LHCN-M2 (cell line): Measurements from ENCODE around the gene ZNG1B. TPM values are rescaled to one million over a fixed set of nuclear protein-coding genes. Genes with fewer than 3 reads are reported as not detected.

Experiments used
- total RNA-seq: library from RNA; depleted of rRNA; stranded (reverse); fragments of >200 nt; gene quantifications from 2 replicates; pipeline ENCODE4 v1.2.3, GENCODE V29; 2014; rRNA removed

ZNG1B gene
- total RNA-seq, 1 experiment from 2014 or later = 28.1 TPM

Other genes starting within 250 kb of the ZNG1B start
- 2.3 and 4.2 TPM in 2 replicates for gene PAX8, start 158.8 kb upstream of the ZNG1B start, total RNA-seq
- gene FOXD4L1, start 61.0 kb downstream of the ZNG1B start, total RNA-seq = 0.06 TPM in 1 of 2 replicates, not detected in the other
- gene RABL2A, start 189.6 kb downstream of the ZNG1B start, total RNA-seq = 4.0 and 5.1 TPM in 2 replicates